Sigmoid colon (tissue), 7 donors: ENCODE data around the gene TDRD3. TPM values are rescaled to one million over a fixed set of nuclear protein-coding genes. Genes with fewer than 3 reads are reported as not detected.

Experiments used
- DNase-seq: peaks from one replicate; pipeline ENCODE4 v3.0.0-alpha.2; 2019
- H3K27ac ChIP-seq, 4 donors: fragments of 200-600 bp; sonication (generic); one replicate each; pipeline ENCODE4 v1.5.1; 2016 to 2019; ENCODE audit warnings: mild to moderate bottlenecking in 1 of 4
- H3K27me3 ChIP-seq, 3 donors: fragments of 200-600 bp; sonication (generic); one replicate each; pipeline ENCODE4 v1.5.1; 2019; ENCODE audit warnings: mild to moderate bottlenecking in 1 of 3
- H3K36me3 ChIP-seq, 4 donors: fragments of 200-600 bp; sonication (generic); one replicate each; pipeline ENCODE4 v1.5.1; 2016 to 2019
- H3K4me1 ChIP-seq, 4 donors: fragments of 200-600 bp; sonication (generic); one replicate each; pipeline ENCODE4 v1.5.1; 2017 to 2019
- H3K4me3 ChIP-seq, 4 donors: fragments of 200-600 bp; sonication (generic); one replicate each; pipeline ENCODE4 v1.5.1; 2017 to 2019; ENCODE audit warnings: mild to moderate bottlenecking in 2 of 4, moderate library complexity in 1 of 4
- H3K9me3 ChIP-seq, 4 donors: fragments of 200-600 bp in 3 of 4; sonication (generic) in 3 of 4; one replicate each; pipeline versions ENCODE4 v1.5.1 to v1.6.1; 2013 to 2019
- CTCF ChIP-seq, 4 experiments: fragments of 450-650 bp in 3 of 4; fragments of 200-600 bp in 1 of 4; IDR thresholded peaks; one replicate each; pipeline ENCODE4 v1.5.1; 2016 to 2019; ENCODE audit warnings: antibody characterized with exemption in 4 of 4, mild to moderate bottlenecking in 3 of 4, moderate library complexity in 2 of 4
- EP300 ChIP-seq, 4 donors: sonication (generic); formaldehyde crosslinking; IDR thresholded peaks; one replicate each; pipeline ENCODE4 v1.6.1; 2017; ENCODE audit warnings: antibody characterized with exemption in 4 of 4
- POLR2A ChIP-seq, 2 donors: fragments of 450-650 bp; IDR thresholded peaks; one replicate each; pipeline ENCODE4 v1.6.1; 2016; ENCODE audit warnings: antibody characterized with exemption in 2 of 2, mild to moderate bottlenecking in 2 of 2, moderate library complexity in 2 of 2
- POLR2AphosphoS5 ChIP-seq, 4 donors: sonication (generic); formaldehyde crosslinking; IDR thresholded peaks; one replicate each; pipeline ENCODE4 v1.6.1; 2017; ENCODE audit warnings: antibody characterized with exemption in 4 of 4
- WGBS, 2 donors: extraction: QIAGEN DNeasy Blood & Tissue Kit; methylation state at CpG; one replicate each; pipeline ENCODE4 v1.1.7; 2013; 5-methylcytosine and 5-hydroxymethylcytosine counted together
- intact Hi-C: fragments of 100-400 bp; cut with DNase I; formaldehyde crosslinking; loops from one replicate; pipeline ENCODE4 v1.15.1; 2023
- polyA plus RNA-seq, 3 donors: library from polyadenylated mRNA; stranded (reverse); fragments of 200-250 nt; gene quantifications; one replicate each; pipeline ENCODE4 v1.2.3, GENCODE V29; 2013
- total RNA-seq, 4 donors: library from RNA; depleted of rRNA; stranded (reverse); fragments of >200 nt; gene quantifications; one replicate each; pipeline ENCODE4 v1.1.0, GENCODE V29; 2016
- donor health status: healthy with polysubstance abuse.
- donor health status: Bipolar disorder and iron deficiency.
- donor health status: healthy.

TDRD3 gene
- total and polyA plus RNA-seq, 7 donors: 9.3 to 43.5 (median 27.4) TPM

GRCh38 chr13:60482012-60482411, 85.0 kb downstream of the TDRD3 start:
- no peak for TF ChIP-seq EP300 (IDR thresholded peaks at IDR 0.05)
- TF ChIP-seq POLR2AphosphoS5 (IDR thresholded peaks at IDR 0.05): no peak
- TF ChIP-seq CTCF (IDR thresholded peaks at IDR 0.05): no peak
- no peak for TF ChIP-seq POLR2A (IDR thresholded peaks at IDR 0.05)
- H3K4me1 ChIP-seq: no peaks in the 10 kb centered on the region
- H3K36me3 ChIP-seq: peaks cover 0 to 24% (median 0%) of the 10 kb centered on the region in 4 donors
- no peaks in the 10 kb centered on the region for H3K9me3 ChIP-seq
- no peak for DNase-seq
- no peak overlapping the region for H3K27ac ChIP-seq
- H3K4me3 ChIP-seq: no peak overlapping the region
- intact Hi-C loops: no loop called here
- no peaks in the 10 kb centered on the region for H3K27me3 ChIP-seq

- TF ChIP-seq CTCF (IDR thresholded peaks at IDR 0.05): no peak
- no peak for TF ChIP-seq POLR2A (IDR thresholded peaks at IDR 0.05)
- intact Hi-C loops: no loop called here
- H3K9me3 ChIP-seq: no peaks in the 10 kb centered on the region
- no peaks in the 10 kb centered on the region for H3K27me3 ChIP-seq
- H3K4me1 ChIP-seq: no peaks in the 10 kb centered on the region
- no peak for DNase-seq
- H3K4me3 ChIP-seq: no peak overlapping the region
- H3K36me3 ChIP-seq: peaks cover 0 to 42% (median 0%) of the 10 kb centered on the region in 4 donors
- H3K27ac ChIP-seq: no peak overlapping the region
Observed at GRCh38 chr13:60484865-60485264, 87.8 kb downstream of the TDRD3 start.

GRCh38 chr13:60491531-60491930, 94.5 kb downstream of the TDRD3 start:
- Histone ChIP-seq H3K4me1 (no peaks in the 10 kb centered on the region), H3K9me3 (no peaks in the 10 kb centered on the region), H3K36me3 (peaks cover 0 to 44% (median 3%) of the 10 kb centered on the region in 4 donors), H3K27ac (no peak overlapping the region), H3K4me3 (no peak overlapping the region), H3K27me3 (no peaks in the 10 kb centered on the region)
- no peak for DNase-seq
- no peak for TF ChIP-seq POLR2AphosphoS5 (IDR thresholded peaks at IDR 0.05)
- no peak for TF ChIP-seq POLR2A (IDR thresholded peaks at IDR 0.05)
- no peak for TF ChIP-seq CTCF (IDR thresholded peaks at IDR 0.05)
- no peak for TF ChIP-seq EP300 (IDR thresholded peaks at IDR 0.05)
- WGBS, 2 donors: 75 to 82% methylated on average over 1 of the region's 1 CpG
- intact Hi-C loops: no loop called here

GRCh38 chr13:60492187-60492586, 95.2 kb downstream of the TDRD3 start:
- TF ChIP-seq POLR2AphosphoS5 (IDR thresholded peaks at IDR 0.05): no peak
- no peak for TF ChIP-seq CTCF (IDR thresholded peaks at IDR 0.05)
- TF ChIP-seq EP300 (IDR thresholded peaks at IDR 0.05): no peak
- TF ChIP-seq POLR2A (IDR thresholded peaks at IDR 0.05): no peak
- Histone ChIP-seq H3K4me1 (no peaks in the 10 kb centered on the region), H3K9me3 (no peaks in the 10 kb centered on the region), H3K27me3 (no peaks in the 10 kb centered on the region), H3K36me3 (peaks cover 0 to 44% (median 3%) of the 10 kb centered on the region in 4 donors), H3K27ac (no peak overlapping the region), H3K4me3 (no peak overlapping the region)
- DNase-seq: no peak
- intact Hi-C loops: no loop called here

GRCh38 chr13:60494296-60494695, 97.3 kb downstream of the TDRD3 start:
- H3K4me3 ChIP-seq: no peak overlapping the region
- WGBS, 2 donors: 81 to 96% methylated on average over 1 of the region's 1 CpG
- no peaks in the 10 kb centered on the region for H3K4me1 ChIP-seq
- DNase-seq: no peak
- peaks cover 0 to 50% (median 3%) of the 10 kb centered on the region in 4 donors for H3K36me3 ChIP-seq
- no peaks in the 10 kb centered on the region for H3K9me3 ChIP-seq
- intact Hi-C loops: no loop called here
- H3K27me3 ChIP-seq: no peaks in the 10 kb centered on the region
- H3K27ac ChIP-seq: no peak overlapping the region
- TF ChIP-seq CTCF (IDR thresholded peaks at IDR 0.05) (no peak), EP300 (IDR thresholded peaks at IDR 0.05) (no peak), POLR2A (IDR thresholded peaks at IDR 0.05) (no peak), POLR2AphosphoS5 (IDR thresholded peaks at IDR 0.05) (no peak)
